K562 (cell line): ENCODE data around the gene RNASEH2A. TPM values are rescaled to one million over a fixed set of nuclear protein-coding genes. Genes with fewer than 3 reads are reported as not detected.

Experiments
- ATF3 ChIP-seq, 2 experiments: fragments of 450-650 bp in 1 of 2; sonication (generic) in 1 of 2; formaldehyde crosslinking in 1 of 2; IDR thresholded peaks in 1 of 2; conservative IDR thresholded peaks in 1 of 2; 2 replicates each; pipeline versions ENCODE4 v1.6.1 to v1.8.1; 2016 to 2023; ENCODE audit warnings: mild to moderate bottlenecking in 2 of 2, moderate library complexity in 2 of 2, inconsistent platforms in 1 of 2, missing genetic modification reagents in 1 of 2
- DDX20 ChIP-seq: fragments of 450-650 bp; IDR thresholded peaks from 2 replicates; pipeline ENCODE4 v1.6.1; 2016; ENCODE audit warnings: missing genetic modification characterization, low read depth, mild to moderate bottlenecking, missing compliant biosample characterization, moderate library complexity
- FOXK2 ChIP-seq, 2 experiments: fragments of 450-650 bp; IDR thresholded peaks in 1 of 2; conservative IDR thresholded peaks in 1 of 2; 2 replicates each; pipeline ENCODE4 v1.6.1; 2016; ENCODE audit warnings: low read depth in 2 of 2, mild to moderate bottlenecking in 1 of 2
- GABPB1 ChIP-seq: sonication (generic); formaldehyde crosslinking; IDR thresholded peaks from 2 replicates; pipeline ENCODE4 v1.8.0; 2022; ENCODE audit warnings: mild to moderate bottlenecking, missing genetic modification reagents
- KLF6 ChIP-seq: fragments of 250-450 bp; sonication (Bioruptor Pico); IDR thresholded peaks from 2 replicates; pipeline ENCODE4 v1.4.0; 2020; ENCODE audit warnings: mild to moderate bottlenecking, moderate library complexity, borderline replicate concordance
- PHB ChIP-seq: fragments of 250-450 bp; sonication (Bioruptor Pico); IDR thresholded peaks from 2 replicates; pipeline ENCODE4 v1.5.0; 2021
- SAP30 ChIP-seq: fragments of 200-600 bp; sonication (generic); IDR thresholded peaks from 2 replicates; pipeline ENCODE4 v1.6.1; 2012; ENCODE audit warnings: borderline replicate concordance, low read depth, mild to moderate bottlenecking, moderate library complexity, low read length, control low read depth, inconsistent platforms; ENCODE audit not compliant: insufficient read depth, poor library complexity, severe bottlenecking
- ZBTB9 ChIP-seq: fragments of 450-650 bp; formaldehyde crosslinking; IDR thresholded peaks from 2 replicates; pipeline ENCODE4 v1.4.0; 2020; ENCODE audit warnings: mild to moderate bottlenecking, moderate library complexity
- ZNF830 ChIP-seq: fragments of 250-450 bp; sonication (Bioruptor Pico); IDR thresholded peaks from 2 replicates; pipeline ENCODE4 v1.5.0; 2021; ENCODE audit warnings: mild to moderate bottlenecking
- polyA plus RNA-seq, 8 experiments: library from polyadenylated mRNA; depleted of rRNA in 4 of 8; stranded (reverse) in 5 of 8; unstranded in 3 of 8; fragments of >200 nt; fragmentation: Nextera tagmentation in 2 of 8; fragmentation: Illumina TruSeq in 1 of 8; extraction: Ambion mirVana in 2 of 8; extraction: Trizol in 1 of 8; gene quantifications; 2 replicates each; pipeline versions ENCODE4 v1.2.1 to v1.2.3, GENCODE V29; 2011 to 2014; ENCODE audit warnings: inconsistent platforms in 1 of 8, missing spikeins in 1 of 8
- total RNA-seq, 7 experiments: library from RNA; depleted of rRNA in 6 of 7; stranded (reverse); fragments of >200 nt in 6 of 7; fragmentation: Illumina TruSeq in 2 of 7; extraction: Trizol in 2 of 7; gene quantifications; 2 replicates each; pipeline versions ENCODE4 v1.2.1 to v1.2.3, GENCODE V29; 2011 to 2021; ENCODE audit warnings: low replicate concordance in 1 of 7
- TF ChIP-seq, protein P1 (sequence below): fragments of 150-350 bp; conservative IDR thresholded peaks from 2 replicates; pipeline ENCODE4 v1.6.1; 2014; ENCODE audit warnings: low read length
- TF ChIP-seq, protein P2 (sequence below), 3 experiments: IDR thresholded peaks in 2 of 3; conservative IDR thresholded peaks in 1 of 3; 2 replicates each; pipeline ENCODE4 v1.5.1; 2011 to 2012; ENCODE audit warnings: low read length in 3 of 3, mild to moderate bottlenecking in 3 of 3, control low read depth in 2 of 3, improper control_type of control experiment in 1 of 3, inconsistent platforms in 1 of 3, low read depth in 1 of 3, mixed read lengths in 1 of 3, moderate library complexity in 1 of 3; ENCODE audit not compliant: insufficient read depth in 2 of 3
- TF ChIP-seq, protein P3 (sequence below): sonication (generic); formaldehyde crosslinking; IDR thresholded peaks from 2 replicates; pipeline ENCODE4 v1.9.0; 2022; ENCODE audit warnings: mild to moderate bottlenecking, missing genetic modification reagents

Gene RNASEH2A
- total and polyA plus RNA-seq, 9 of the 15 experiments (the other 6 are each of a cell fraction or from before 2014, with no cell fraction given): 22.3 to 78.0 (median 61.7) TPM

DNA sequence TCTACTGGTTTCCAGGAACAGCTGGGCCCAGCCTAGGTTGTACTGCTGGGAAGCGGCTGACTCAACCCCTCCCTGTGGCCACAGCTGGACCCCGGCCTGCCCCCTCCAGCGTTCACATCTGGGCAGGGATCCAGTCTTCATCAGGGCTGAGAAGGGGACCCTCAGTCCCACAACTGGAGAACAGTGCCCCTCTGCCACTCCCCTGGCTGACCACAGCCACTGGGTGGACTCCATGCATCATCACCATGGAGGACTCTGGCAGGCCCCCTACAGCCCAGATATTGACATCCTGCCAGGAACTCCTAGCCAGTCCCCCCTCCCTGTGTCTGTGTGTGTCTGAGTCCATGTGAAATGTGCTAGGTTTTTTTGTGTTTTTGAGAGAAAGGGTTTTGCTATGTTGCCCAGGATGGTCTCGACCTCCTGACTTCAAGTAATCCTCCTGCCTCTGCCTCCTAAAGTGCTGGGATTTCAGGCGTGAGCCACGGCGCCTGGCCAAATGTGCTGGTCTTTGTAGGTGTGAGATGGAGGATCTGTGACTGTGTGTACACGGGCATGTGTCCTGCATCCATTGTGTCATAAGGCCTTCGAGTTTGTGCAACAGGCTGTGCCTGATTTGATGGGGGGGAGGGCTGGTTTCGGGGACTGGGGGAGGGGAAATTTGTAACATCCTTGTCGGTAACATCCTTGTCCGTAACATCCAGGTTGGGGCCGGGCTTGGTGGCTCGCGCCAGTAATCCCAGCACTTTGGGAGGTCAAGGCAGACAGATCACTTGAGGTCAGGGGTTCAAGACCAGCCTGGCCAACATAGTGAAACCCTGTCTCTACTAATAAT lies 27.0 kb upstream of the RNASEH2A start (continued):
- TF ChIP-seq, protein P1, sequence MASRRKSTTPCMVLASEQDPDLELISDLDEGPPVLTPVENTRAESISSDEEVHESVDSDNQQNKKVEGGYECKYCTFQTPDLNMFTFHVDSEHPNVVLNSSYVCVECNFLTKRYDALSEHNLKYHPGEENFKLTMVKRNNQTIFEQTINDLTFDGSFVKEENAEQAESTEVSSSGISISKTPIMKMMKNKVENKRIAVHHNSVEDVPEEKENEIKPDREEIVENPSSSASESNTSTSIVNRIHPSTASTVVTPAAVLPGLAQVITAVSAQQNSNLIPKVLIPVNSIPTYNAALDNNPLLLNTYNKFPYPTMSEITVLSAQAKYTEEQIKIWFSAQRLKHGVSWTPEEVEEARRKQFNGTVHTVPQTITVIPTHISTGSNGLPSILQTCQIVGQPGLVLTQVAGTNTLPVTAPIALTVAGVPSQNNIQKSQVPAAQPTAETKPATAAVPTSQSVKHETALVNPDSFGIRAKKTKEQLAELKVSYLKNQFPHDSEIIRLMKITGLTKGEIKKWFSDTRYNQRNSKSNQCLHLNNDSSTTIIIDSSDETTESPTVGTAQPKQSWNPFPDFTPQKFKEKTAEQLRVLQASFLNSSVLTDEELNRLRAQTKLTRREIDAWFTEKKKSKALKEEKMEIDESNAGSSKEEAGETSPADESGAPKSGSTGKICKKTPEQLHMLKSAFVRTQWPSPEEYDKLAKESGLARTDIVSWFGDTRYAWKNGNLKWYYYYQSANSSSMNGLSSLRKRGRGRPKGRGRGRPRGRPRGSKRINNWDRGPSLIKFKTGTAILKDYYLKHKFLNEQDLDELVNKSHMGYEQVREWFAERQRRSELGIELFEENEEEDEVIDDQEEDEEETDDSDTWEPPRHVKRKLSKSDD: no peak
- TF ChIP-seq, protein P2, sequence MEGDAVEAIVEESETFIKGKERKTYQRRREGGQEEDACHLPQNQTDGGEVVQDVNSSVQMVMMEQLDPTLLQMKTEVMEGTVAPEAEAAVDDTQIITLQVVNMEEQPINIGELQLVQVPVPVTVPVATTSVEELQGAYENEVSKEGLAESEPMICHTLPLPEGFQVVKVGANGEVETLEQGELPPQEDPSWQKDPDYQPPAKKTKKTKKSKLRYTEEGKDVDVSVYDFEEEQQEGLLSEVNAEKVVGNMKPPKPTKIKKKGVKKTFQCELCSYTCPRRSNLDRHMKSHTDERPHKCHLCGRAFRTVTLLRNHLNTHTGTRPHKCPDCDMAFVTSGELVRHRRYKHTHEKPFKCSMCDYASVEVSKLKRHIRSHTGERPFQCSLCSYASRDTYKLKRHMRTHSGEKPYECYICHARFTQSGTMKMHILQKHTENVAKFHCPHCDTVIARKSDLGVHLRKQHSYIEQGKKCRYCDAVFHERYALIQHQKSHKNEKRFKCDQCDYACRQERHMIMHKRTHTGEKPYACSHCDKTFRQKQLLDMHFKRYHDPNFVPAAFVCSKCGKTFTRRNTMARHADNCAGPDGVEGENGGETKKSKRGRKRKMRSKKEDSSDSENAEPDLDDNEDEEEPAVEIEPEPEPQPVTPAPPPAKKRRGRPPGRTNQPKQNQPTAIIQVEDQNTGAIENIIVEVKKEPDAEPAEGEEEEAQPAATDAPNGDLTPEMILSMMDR (IDR thresholded peaks at IDR 0.05 in 2 of 3, conservative IDR thresholded peaks at IDR 0.05 in 1 of 3; ENCODE audit: insufficient read depth in 2 of 3, low read depth in 1 of 3, low read length in 3 of 3): peak; percentile 33 to 58 (median 40); a peak in 4 of 6 replicates
- TF ChIP-seq, protein P3, sequence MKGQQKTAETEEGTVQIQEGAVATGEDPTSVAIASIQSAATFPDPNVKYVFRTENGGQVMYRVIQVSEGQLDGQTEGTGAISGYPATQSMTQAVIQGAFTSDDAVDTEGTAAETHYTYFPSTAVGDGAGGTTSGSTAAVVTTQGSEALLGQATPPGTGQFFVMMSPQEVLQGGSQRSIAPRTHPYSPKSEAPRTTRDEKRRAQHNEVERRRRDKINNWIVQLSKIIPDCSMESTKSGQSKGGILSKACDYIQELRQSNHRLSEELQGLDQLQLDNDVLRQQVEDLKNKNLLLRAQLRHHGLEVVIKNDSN: no peak
- TF ChIP-seq ZBTB9 (CRISPR knock-in tag): 0 out of 2 replicates have a peak, but pooled peaks have one; percentile 17
- TF ChIP-seq ZNF830 (CRISPR knock-in tag): no peak
- TF ChIP-seq DDX20: no peak
- peak; percentile 28 for TF ChIP-seq SAP30
- peak; percentile 25 for TF ChIP-seq ATF3 (IDR thresholded peaks at IDR 0.05)
- no peak for TF ChIP-seq ATF3 (CRISPR knock-in tag; conservative IDR thresholded peaks at IDR 0.05)
- peak; percentile 22; the same call in 1 of the 2 replicates for TF ChIP-seq GABPB1 (CRISPR knock-in tag)
- TF ChIP-seq FOXK2 (conservative IDR thresholded peaks at IDR 0.05 in 1 of 2, IDR thresholded peaks at IDR 0.05 in 1 of 2; ENCODE audit: low read depth in 2 of 2): peak in 1 of 2 experiments; percentile 56; a peak in 1 of 4 replicates
- TF ChIP-seq PHB (CRISPR knock-in tag): no peak
- TF ChIP-seq KLF6: 0 out of 2 replicates have a peak, but pooled peaks have one; percentile 22
